Left ventricle myocardium inferior (tissue), 1 donor: ENCODE data around the gene BYSL. TPM values are rescaled to one million over a fixed set of nuclear protein-coding genes. Genes with fewer than 3 reads are reported as not detected.

ENCODE experiments used
- DNase-seq: peaks from one replicate; pipeline ENCODE4 v3.0.0-alpha.2; 2020
- H3K27ac ChIP-seq: fragments of 200-600 bp; replicated peaks from 2 replicates; pipeline ENCODE4 v1.8.0; 2021
- H3K27me3 ChIP-seq: fragments of 200-600 bp; 2 replicates; pipeline ENCODE4 v1.8.0; 2021; ENCODE audit warnings: low read depth
- H3K36me3 ChIP-seq: fragments of 200-600 bp; 2 replicates; pipeline ENCODE4 v1.8.0; 2021
- H3K4me1 ChIP-seq: fragments of 200-600 bp; 2 replicates; pipeline ENCODE4 v1.8.0; 2021
- H3K4me3 ChIP-seq: fragments of 200-600 bp; 2 replicates; pipeline ENCODE4 v1.8.0; 2021; ENCODE audit warnings: mild to moderate bottlenecking, moderate library complexity
- H3K9me3 ChIP-seq: fragments of 200-600 bp; replicated peaks from 2 replicates; pipeline ENCODE4 v1.8.0; 2021
- CTCF ChIP-seq: fragments of 200-600 bp; IDR thresholded peaks from 2 replicates; pipeline ENCODE4 v1.8.0; 2021; ENCODE audit warnings: antibody characterized with exemption, mild to moderate bottlenecking, borderline replicate concordance
- intact Hi-C: fragments of 100-400 bp; cut with micrococcal nuclease; formaldehyde crosslinking; loops from one replicate; pipeline ENCODE4 v1.11.0; 2022
- total RNA-seq: library from RNA; stranded (reverse); fragmentation: NEBNext Ultra II Directional; extraction: Animal tissue kit (Norgen Biotek cat#: 25700); gene quantifications from one replicate; pipeline ENCODE4 v1.2.1, GENCODE V29; 2021
- donor health status: DM: no; HTN: yes; CAD: no; lungs with severe emphysema.

Gene BYSL
- total RNA-seq, 1 donor from 2014 or later, result 9.0 TPM

DNA sequence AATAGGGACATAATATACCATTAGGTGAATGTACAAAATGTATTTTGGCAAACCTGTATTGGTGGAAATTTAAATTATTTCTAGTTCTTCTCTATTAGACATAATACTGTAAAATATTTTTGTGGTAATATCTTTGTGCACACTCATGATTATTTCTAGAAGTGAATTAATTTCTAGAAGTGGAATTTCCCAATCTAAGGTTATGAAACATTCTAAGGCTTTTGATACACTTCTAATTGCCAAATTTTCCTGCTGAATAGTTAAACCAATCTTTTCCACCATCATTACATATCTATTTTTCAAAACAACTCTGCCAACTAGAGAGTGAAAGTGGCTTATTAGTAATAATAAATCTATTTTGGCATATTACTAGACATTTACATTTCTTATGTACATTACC is 22.2 kb downstream of the BYSL start:
- no peak overlapping the region for H3K27ac ChIP-seq
- no peaks in the 10 kb centered on the region for H3K36me3 ChIP-seq
- no peak for DNase-seq
- intact Hi-C loops, result no loop called here
- peaks cover 47% of the 10 kb centered on the region for H3K4me1 ChIP-seq
- H3K9me3 ChIP-seq, result no peaks in the 10 kb centered on the region
- H3K4me3 ChIP-seq, result no peak overlapping the region
- TF ChIP-seq CTCF, result no peak
- no peaks in the 10 kb centered on the region for H3K27me3 ChIP-seq

GRCh38 chr6:41947581-41948220 is 26.4 kb downstream of the BYSL start:
- H3K4me3 ChIP-seq, result no peak overlapping the region
- H3K36me3 ChIP-seq, result no peaks in the 10 kb centered on the region
- no peak for DNase-seq
- TF ChIP-seq CTCF, result no peak
- intact Hi-C loops, result no loop called here
- H3K27me3 ChIP-seq, result no peaks in the 10 kb centered on the region
- peak overlapping the region; percentile 74 for H3K27ac ChIP-seq
- H3K4me1 ChIP-seq, result peaks cover 11% of the 10 kb centered on the region
- no peaks in the 10 kb centered on the region for H3K9me3 ChIP-seq

- Histone ChIP-seq H3K4me1 (no peaks in the 10 kb centered on the region), H3K27ac (no peak overlapping the region), H3K27me3 (no peaks in the 10 kb centered on the region), H3K4me3 (no peak overlapping the region), H3K36me3 (no peaks in the 10 kb centered on the region), H3K9me3 (no peaks in the 10 kb centered on the region)
- DNase-seq, result no peak
- intact Hi-C loops, result no loop called here
- no peak for TF ChIP-seq CTCF
Measured at GRCh38 chr6:41954668-41955067, 33.4 kb downstream of the BYSL start.

- Histone ChIP-seq H3K4me3 (no peak overlapping the region), H3K36me3 (no peaks in the 10 kb centered on the region), H3K4me1 (no peaks in the 10 kb centered on the region), H3K27me3 (no peaks in the 10 kb centered on the region), H3K9me3 (no peaks in the 10 kb centered on the region), H3K27ac (no peak overlapping the region)
- no peak for DNase-seq
- no peak for TF ChIP-seq CTCF
- intact Hi-C loops, result no loop called here
Measured at GRCh38 chr6:41955412-41955811, 34.1 kb downstream of the BYSL start.

- H3K27ac ChIP-seq, result no peak overlapping the region
- no peak for TF ChIP-seq CTCF
- H3K4me3 ChIP-seq, result no peak overlapping the region
- no peak for DNase-seq
- no peaks in the 10 kb centered on the region for H3K36me3 ChIP-seq
- intact Hi-C loops, result no loop called here
- no peaks in the 10 kb centered on the region for H3K4me1 ChIP-seq
- H3K27me3 ChIP-seq, result no peaks in the 10 kb centered on the region
- no peaks in the 10 kb centered on the region for H3K9me3 ChIP-seq
Measured at GRCh38 chr6:41957117-41957516, 35.8 kb downstream of the BYSL start.
